ENCODE results near the gene SDHAF1.
A peak's percentile ranks its signal among the peaks of the same experiment; 100 is the strongest.
"Not testable (repeated sequence)": the region's sequence is repeated elsewhere in the genome, so short reads cannot be mapped to it uniquely, and the experiment has no call there.

The SDHAF1 gene

DNA sequence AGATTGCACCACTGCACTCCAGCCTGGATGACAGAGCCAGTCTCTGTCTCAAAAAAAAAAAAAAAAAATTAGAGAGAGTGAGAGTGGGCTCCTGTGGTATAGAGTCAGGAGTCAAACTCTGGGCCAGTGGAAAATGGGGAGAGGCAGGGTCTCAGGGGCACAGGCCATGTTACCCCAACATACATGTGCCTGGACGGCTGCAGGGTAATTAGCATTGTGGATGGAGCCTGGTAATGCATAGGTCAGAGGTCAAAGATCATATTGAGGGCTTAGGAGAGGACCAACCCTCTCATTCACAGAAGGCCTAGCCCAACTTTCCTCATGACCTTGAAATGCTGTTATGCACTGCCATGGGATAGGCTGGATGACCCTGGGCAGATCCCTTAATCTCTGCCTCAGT lies 30.6 kb downstream of the SDHAF1 start:
- DNase-seq, result no peak

DNA sequence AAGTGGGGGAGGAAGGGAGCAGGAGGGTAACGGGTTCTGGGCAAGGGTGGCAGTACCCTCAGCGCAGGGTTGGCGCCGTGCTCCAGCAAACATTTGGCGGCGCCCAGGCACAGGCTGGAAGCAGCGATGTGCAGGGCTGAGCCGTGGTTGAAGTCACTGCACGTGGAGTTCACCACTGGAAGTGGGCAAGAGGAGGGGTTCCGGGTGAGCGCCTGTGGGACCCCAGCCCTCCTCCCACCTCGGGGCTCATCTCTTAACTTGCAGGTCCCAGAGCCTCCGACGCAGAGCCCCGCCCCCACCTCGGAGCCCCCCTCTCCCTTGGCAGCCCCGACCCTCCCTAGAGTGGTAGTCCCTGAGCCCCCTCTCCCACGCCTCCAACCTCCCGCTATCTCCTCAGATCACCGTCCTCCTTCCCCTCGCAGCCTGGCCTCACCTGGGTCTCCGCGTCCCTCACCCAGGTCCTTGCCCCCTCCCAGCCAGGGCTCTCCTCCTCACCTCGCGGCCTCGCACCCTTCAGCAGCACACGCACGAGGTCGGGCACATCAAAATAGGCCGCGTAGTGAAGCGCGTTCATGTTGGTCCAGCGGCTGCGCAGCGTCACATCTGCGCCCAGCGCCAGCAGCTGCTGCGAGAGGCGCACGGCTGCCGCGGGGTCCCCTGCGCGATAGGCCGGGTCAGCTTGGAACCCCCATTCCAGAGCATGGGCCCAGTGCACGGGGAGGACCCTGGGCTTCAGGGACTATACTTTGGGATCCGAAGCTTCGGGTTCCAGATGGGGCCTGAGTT lies 31.3 kb downstream of the SDHAF1 start:
- no peak for DNase-seq

- no peak for DNase-seq
Observed at GRCh38 chr19:36027696-36028095, 32.7 kb downstream of the SDHAF1 start.

DNA sequence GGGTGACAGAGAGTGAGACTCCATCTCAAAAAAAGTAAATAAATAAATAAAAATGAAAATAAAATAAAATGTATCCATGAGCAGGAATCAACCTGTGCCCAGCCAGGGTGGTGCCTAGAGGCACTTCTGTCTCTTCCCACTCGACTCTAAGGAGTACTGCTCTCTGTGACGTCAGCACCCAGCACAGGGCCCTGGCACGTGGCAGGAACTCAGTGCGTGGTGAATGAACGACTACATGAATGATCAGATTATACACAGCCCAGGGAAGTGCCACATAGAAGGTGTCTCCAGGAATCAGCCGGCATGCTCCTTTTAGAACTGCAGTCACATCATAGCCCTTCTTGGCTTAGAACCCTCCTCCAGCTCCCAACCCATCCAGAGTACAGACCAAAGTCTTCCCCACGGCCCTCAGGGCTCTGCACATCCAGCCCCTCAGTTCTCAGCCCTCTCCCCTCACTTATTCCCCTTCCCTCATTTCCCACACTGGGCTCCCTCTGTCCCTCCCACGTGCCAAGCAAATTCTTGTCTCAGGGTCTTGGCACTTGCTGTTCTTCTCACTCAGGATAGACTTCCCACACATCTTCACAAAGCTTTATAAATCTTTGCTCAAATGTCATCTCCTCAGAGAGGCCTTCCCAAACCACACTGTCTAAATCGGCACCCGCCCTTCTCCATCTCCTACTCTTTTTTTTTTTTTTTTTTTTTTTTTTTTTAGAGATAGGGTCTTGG lies 33.5 kb downstream of the SDHAF1 start:
- no peak for DNase-seq

DNA sequence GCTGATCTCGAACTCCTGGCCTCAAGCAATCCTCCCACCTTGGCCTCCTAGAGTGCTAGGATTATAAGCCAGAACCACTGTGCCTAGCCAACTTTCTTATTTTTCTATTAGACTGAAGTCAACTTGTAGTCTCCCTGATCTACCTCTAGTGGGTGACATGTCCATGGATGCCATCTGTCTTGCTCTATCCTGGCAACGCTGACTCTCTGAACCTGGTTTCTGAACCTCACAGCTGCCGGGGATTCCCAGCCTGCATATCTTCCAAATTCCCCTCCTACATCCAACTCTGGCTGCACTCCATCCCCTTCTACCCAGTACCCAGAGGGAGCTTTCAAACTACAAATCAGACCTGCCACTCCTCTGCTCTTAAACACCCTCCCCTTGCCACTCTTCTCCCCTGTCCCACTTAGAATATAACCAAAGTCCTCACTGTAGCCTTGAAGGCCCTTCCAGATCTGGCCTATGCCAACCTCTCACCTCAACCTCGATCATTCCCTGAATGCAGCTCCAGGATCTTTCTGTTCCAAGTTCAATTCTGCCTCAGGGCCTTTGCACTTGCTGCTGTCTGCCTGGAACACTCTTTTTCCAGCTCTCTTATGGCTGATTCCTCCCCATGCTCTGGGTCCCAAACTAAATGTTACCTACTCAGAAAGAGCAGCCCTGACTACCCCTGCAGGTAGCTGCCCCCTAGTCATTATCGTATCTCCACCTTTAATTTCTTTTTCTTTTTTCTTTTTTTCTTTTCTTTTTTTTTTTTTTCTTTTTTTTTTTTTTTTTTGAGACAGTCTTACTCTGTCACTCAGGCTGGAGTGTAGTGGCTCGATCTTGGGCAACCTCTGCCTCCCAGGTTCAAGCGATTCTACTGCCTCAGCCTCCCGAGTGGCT lies 35.5 kb downstream of the SDHAF1 start:
- peak; percentile 15 for DNase-seq

GRCh38 chr19:36031308-36031707 lies 36.3 kb downstream of the SDHAF1 start:
- no peak for DNase-seq

DNA sequence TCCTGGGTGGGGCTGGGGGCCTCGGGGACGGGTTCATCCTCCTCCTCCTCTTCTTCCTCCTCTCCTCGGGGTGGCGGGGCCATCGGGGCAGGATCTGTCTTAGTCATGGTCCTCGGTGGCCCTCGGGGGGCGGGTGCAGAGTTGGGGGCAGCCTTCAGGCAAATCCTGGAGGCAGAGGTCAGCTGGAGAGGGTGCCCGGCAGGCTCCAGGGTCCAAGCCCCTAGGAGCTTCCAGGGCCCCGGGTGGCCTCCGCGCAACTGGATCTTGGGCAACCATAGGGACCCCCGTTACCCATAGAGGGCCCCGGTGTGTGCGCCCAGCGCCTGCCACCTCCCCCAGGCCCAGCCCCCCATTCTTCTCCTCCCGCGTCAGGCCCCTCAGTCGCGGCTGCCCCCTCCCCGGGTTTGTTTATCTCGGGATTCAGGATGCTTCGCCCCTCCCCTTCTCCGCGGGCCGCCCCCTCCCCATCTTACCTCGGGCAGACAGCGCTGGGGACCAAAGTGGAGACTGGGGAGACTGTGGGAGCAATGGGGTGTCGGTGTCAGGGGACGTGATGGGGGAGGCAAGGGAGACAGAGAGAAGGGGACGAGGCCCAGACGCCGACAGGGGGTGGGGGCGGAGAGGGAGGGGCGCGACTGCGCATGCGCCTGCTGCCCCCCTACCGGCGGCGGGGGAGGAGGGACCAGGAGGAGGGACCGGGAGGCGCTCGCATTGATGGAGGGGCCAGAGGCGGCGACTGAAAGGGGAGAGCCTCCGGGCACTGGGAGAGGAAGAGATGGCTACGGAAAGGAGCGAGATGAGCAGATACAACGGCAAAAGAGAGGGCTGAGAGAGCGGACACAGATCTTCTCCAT lies 37.5 kb downstream of the SDHAF1 start, which contains the start of gene CLIP3:
CLIP3 (minus strand) TSS at position 623 of the 854 bp plus-strand sequence; CDS start at position 107, 516 bp downstream.
- DNase-seq, result peak; percentile 32

DNA sequence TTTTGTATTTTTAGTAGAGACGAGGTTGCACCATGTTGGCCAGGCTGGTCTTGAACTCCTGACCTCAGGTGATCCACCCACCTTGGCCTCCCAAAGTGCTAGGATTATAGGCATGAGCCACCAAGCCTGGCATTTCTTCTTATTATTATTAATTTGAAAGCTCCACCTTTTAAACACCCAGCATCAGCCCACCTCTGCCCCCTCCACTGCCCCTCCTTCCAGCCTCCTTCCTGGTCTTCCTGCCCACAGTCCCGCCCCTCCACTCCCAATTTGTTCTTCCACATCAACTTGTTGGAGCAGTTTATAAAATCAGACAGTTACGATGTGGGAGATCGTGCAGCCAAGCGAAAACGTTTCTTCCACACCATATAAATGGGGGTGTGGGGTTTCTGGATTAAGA lies 45.5 kb downstream of the SDHAF1 start:
- DNase-seq, result no peak

DNA sequence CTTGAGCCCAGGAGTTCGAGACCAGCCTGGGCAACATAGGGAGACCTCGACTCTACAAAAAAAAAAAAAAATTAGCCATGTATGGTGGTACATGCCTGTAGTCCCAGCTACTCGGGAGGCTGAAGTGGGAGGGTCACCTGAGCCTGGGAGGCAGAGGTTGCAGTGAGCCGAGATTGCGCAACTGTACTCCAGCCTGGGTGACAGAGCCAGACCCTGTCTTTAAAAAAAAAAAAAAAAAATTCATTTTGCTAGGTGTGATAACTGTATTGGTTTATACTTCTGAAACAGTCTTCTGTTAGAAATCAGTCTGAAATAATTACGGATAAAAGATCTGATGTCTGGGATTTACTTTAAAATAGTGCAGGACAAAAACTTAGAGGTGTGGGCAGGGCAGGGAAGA lies 46.1 kb downstream of the SDHAF1 start:
- DNase-seq, result not testable (repeated sequence)

DNA sequence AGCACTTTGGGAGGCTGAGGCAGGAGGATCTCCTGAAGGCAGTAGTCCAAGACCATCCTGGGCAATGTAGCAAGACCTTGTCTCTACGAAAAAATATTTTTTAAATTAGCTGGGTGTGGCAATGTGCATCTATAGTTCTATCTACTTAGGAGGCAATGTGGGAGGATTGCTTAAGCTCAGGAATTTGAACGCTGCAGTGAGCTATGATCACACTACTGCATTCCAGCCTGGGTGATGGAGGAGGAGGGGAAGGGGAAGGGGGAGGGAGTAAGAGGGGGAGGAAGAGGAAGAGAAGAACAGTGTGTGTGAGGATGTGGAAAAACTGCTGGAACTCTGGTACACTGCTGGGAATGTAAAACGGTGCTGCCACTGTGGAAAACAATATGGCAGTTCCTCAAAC lies 46.8 kb downstream of the SDHAF1 start:
- DNase-seq, result peak; percentile 84

GRCh38 chr19:36043952-36044351 lies 49.0 kb downstream of the SDHAF1 start:
- DNase-seq, result no peak

Measured in HCEC 1CT (cell line).